ENCODE data around the gene SLC16A8.
"Not testable (repeated sequence)": the region's sequence is repeated elsewhere in the genome, so short reads cannot be mapped to it uniquely, and the experiment has no call there.

Gene SLC16A8

DNA sequence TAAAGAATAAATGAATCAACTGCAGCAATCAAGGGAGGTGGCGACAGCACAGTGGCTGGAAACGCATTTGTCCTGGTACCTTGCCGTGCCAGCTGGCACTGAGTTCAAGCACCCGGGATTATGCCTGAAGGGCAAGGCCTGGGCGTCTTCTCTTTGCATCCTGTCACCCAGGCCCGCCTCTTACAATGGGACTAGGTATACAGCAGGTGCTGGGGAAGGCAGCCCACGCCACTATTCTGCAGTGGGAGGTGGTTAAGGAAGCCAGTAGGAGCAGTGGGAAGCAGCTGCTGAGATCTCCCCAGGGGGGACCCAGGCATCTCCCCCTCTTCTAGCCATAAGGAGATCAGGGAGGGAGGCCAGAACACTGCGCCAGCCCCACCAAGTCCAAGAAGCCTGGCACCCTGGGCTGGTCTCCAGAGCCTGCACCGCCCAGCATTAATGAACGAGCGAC lies 41.8 kb upstream of the SLC16A8 start:
- H3K4me1 ChIP-seq (ENCODE audit: control insufficient read depth in 5 of 5, insufficient read depth in 5 of 5, low read length in 5 of 5) = peaks cover 0 to 5% (median under 1%) of the 10 kb centered on the region in 5 donors
- H3K36me3 ChIP-seq (ENCODE audit: control insufficient read depth in 5 of 5, insufficient read depth in 5 of 5, low read length in 5 of 5) = peaks cover 0 to 60% (median 51%) of the 10 kb centered on the region in 5 donors
- H3K9ac ChIP-seq (ENCODE audit: low read length in 5 of 5) = no peak overlapping the region
- no peak overlapping the region for H3K4me3 ChIP-seq (ENCODE audit: low read depth in 1 of 5, low read length in 5 of 5)
- no peaks in the 10 kb centered on the region for H3K27me3 ChIP-seq (ENCODE audit: control insufficient read depth in 5 of 5, insufficient read depth in 4 of 5, low read length in 5 of 5)
- H3K27ac ChIP-seq (ENCODE audit: low read depth, low read length) = no peak overlapping the region
- H3K9me3 ChIP-seq (ENCODE audit: control insufficient read depth in 5 of 5, low read length in 5 of 5) = no peaks in the 10 kb centered on the region

DNA sequence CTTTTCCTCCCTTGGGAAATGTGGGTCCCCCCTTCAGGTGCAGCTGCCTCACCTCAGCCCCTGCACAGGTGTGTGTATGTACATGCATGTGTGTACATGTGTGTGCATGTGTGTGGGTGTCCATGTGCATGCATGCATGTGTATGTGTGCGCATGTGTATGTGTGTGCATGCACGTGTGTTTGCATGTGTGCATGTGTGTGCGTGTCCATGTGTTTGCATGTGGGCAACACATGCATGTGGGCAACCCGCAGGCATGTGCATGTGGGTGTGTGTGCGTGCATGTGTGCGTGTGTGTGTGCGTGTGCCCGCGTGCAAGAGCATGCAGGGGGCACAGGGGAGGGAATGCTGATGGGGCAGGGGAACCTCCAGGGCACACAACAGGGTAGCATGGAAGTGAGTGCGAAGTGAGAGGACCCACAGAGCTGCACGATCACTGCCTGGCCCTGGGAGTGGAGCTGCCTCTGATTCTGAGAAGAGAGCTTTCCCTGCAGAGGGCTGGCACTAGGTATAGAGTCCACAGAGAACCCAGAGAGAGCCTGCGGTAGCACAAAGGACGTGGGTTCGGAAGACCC lies 41.1 kb upstream of the SLC16A8 start:
- Histone ChIP-seq H3K27ac (ENCODE audit: low read depth, low read length) (no peak overlapping the region), H3K36me3 (ENCODE audit: control insufficient read depth in 5 of 5, insufficient read depth in 5 of 5, low read length in 5 of 5) (peaks cover 0 to 60% (median 53%) of the 10 kb centered on the region in 5 donors), H3K4me3 (ENCODE audit: low read depth in 1 of 5, low read length in 5 of 5) (no peak overlapping the region), H3K4me1 (ENCODE audit: control insufficient read depth in 5 of 5, insufficient read depth in 5 of 5, low read length in 5 of 5) (peaks cover 0 to 5% (median 0%) of the 10 kb centered on the region in 5 donors), H3K27me3 (ENCODE audit: control insufficient read depth in 5 of 5, insufficient read depth in 4 of 5, low read length in 5 of 5) (no peaks in the 10 kb centered on the region), H3K9ac (ENCODE audit: low read length in 5 of 5) (no peak overlapping the region), H3K9me3 (ENCODE audit: control insufficient read depth in 5 of 5, low read length in 5 of 5) (no peaks in the 10 kb centered on the region)

DNA sequence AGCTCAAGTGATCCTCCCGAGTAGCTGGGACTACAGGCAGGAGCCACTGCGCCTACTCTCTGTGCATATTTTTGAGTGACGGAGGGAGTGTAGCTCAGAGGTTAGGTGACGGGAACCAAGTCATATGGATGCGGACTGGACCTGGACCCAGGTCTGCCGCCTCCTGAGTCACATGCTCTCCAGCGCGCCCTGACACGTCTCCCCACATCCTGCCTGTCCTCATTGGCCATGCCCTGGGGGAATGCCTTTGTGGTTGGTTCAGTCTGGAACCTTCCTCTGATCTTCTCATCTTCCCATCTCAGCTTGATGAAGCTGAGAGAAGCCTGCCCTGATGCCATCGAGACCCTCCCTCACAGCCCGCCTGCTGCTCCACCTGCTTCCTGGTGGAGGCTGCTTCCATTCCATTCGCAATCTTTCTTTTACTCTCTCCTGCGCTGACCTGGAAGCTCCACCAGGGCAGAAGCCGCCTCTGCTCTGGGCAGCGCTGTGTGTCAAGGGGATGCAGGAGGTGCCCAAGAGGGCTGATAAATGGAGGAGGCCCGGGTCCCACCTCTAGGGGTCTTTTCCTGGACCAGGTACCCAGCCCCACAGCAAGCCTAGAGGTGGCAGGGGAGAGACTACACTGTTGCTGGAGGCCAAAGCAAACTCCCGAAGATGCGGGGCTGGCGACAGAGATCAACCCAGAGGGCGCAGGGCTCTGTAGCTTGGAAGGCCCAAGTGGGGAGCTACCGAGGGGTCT lies 40.4 kb upstream of the SLC16A8 start:
- Histone ChIP-seq H3K4me3 (ENCODE audit: low read depth in 1 of 5, low read length in 5 of 5) (no peak overlapping the region), H3K27me3 (ENCODE audit: control insufficient read depth in 5 of 5, insufficient read depth in 4 of 5, low read length in 5 of 5) (no peaks in the 10 kb centered on the region), H3K9ac (ENCODE audit: low read length in 5 of 5) (no peak overlapping the region), H3K27ac (ENCODE audit: low read depth, low read length) (no peak overlapping the region), H3K36me3 (ENCODE audit: control insufficient read depth in 5 of 5, insufficient read depth in 5 of 5, low read length in 5 of 5) (peaks cover 0 to 54% (median 48%) of the 10 kb centered on the region in 5 donors), H3K9me3 (ENCODE audit: control insufficient read depth in 5 of 5, low read length in 5 of 5) (no peaks in the 10 kb centered on the region), H3K4me1 (ENCODE audit: control insufficient read depth in 5 of 5, insufficient read depth in 5 of 5, low read length in 5 of 5) (peaks cover 0 to 5% (median 0%) of the 10 kb centered on the region in 5 donors)

DNA sequence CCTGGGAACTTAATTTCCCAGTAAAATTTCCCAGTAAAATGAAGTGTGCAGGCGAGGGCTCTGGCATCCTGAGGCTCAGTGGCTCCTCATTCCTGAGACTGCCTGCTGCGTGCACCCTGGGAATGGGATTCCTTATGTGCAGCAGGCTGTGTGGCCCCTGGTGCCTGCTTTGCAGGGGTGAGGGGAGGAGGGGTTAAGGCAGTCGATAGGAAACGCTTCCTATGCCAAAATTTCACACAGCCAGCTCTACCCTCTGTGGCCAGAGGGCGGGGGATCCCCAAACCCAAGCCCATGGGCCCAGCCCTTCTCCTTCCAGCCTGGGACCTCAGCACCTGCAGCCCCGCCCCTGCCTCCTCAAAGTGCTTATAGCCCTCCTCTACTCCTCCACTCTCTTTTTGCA lies 38.6 kb upstream of the SLC16A8 start:
- Histone ChIP-seq H3K9ac (ENCODE audit: low read length in 5 of 5) (no peak overlapping the region), H3K9me3 (ENCODE audit: control insufficient read depth in 5 of 5, low read length in 5 of 5) (no peaks in the 10 kb centered on the region), H3K27ac (ENCODE audit: low read depth, low read length) (no peak overlapping the region), H3K4me3 (ENCODE audit: low read depth in 1 of 5, low read length in 5 of 5) (no peak overlapping the region), H3K27me3 (ENCODE audit: control insufficient read depth in 5 of 5, insufficient read depth in 4 of 5, low read length in 5 of 5) (no peaks in the 10 kb centered on the region), H3K36me3 (ENCODE audit: control insufficient read depth in 5 of 5, insufficient read depth in 5 of 5, low read length in 5 of 5) (peaks cover 3 to 39% (median 36%) of the 10 kb centered on the region in 5 donors), H3K4me1 (ENCODE audit: control insufficient read depth in 5 of 5, insufficient read depth in 5 of 5, low read length in 5 of 5) (peaks cover 0 to under 1% (median 0%) of the 10 kb centered on the region in 5 donors)

DNA sequence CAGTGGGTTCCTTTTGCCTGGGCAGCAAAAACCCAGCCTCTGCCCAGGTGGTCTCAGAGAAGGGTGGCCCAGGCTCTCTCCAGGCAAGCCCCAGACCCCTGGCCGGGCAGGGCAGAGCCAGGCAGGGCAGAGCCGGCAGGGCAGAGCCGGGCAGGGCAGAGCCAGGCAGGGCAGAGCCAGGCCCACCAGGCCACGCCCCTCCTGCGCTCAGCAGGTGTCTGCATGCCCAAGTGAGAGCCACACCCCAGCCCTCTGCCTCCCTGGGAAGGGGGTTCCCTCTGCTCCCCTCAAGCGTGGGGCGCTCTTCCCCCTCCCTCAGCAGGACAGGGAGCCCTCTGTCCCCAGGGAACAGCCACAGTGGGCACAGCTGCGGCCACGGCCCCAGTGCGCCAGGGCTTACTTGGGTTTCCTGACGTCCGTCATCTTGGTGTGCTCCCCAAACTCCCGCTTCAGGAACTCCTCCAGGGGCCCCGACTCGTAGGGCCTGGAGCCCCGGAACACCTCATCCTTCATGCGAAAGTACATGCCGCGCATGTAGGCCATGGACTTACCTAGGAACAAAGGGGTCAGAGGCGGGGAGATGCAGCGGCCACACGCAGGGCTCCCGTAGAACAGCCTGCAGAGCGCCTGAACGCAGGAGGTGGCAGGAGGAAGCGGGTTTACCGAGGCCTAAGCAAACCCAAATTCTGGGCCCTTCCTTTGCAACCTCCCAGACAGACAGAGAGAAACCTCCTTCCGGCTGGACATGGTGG lies 36.6 kb upstream of the SLC16A8 start:
- Histone ChIP-seq H3K9me3 (ENCODE audit: control insufficient read depth in 5 of 5, low read length in 5 of 5) (no peaks in the 10 kb centered on the region), H3K27me3 (ENCODE audit: control insufficient read depth in 5 of 5, insufficient read depth in 4 of 5, low read length in 5 of 5) (no peaks in the 10 kb centered on the region), H3K9ac (ENCODE audit: low read length in 5 of 5) (no peak overlapping the region)

DNA sequence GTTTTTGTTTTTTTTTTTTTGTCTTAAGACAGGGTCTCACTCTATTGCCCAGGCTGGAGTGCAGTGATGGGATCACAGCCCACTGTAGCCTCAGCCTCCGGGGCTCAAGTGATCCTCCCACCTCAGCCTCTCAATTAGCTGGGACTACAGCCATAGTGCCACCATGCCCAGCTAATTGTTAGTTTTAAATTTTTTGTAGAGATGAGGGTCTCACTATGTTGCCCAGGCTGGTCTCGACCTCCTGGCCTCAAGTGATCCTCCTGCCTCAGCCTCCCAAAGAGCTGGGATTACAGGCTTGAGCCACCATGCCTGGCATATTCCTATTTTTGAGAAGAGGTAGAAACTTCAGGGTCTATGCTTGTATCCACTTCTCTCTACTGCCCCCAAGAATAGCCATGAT lies 34.8 kb upstream of the SLC16A8 start:
- not testable (repeated sequence) for H3K4me1 ChIP-seq (ENCODE audit: control insufficient read depth in 5 of 5, insufficient read depth in 5 of 5, low read length in 5 of 5); H3K27ac ChIP-seq (ENCODE audit: low read depth, low read length); H3K9ac ChIP-seq (ENCODE audit: low read length in 5 of 5); H3K9me3 ChIP-seq (ENCODE audit: control insufficient read depth in 5 of 5, low read length in 5 of 5); H3K4me3 ChIP-seq (ENCODE audit: low read depth in 1 of 5, low read length in 5 of 5); H3K27me3 ChIP-seq (ENCODE audit: control insufficient read depth in 5 of 5, insufficient read depth in 4 of 5, low read length in 5 of 5)
- H3K36me3 ChIP-seq (ENCODE audit: control insufficient read depth in 5 of 5, insufficient read depth in 5 of 5, low read length in 5 of 5) = peaks cover 3 to 19% (median 12%) of the 10 kb centered on the region in 5 donors

More for the DNA sequence above, 36.6 kb upstream of the SLC16A8 start:
- peaks cover 3 to 24% (median 17%) of the 10 kb centered on the region in 5 donors for H3K36me3 ChIP-seq (ENCODE audit: control insufficient read depth in 5 of 5, insufficient read depth in 5 of 5, low read length in 5 of 5)
- no peak overlapping the region for H3K4me3 ChIP-seq (ENCODE audit: low read depth in 1 of 5, low read length in 5 of 5)
- H3K27ac ChIP-seq (ENCODE audit: low read depth, low read length) = no peak overlapping the region
- H3K4me1 ChIP-seq (ENCODE audit: control insufficient read depth in 5 of 5, insufficient read depth in 5 of 5, low read length in 5 of 5) = no peaks in the 10 kb centered on the region

DNA sequence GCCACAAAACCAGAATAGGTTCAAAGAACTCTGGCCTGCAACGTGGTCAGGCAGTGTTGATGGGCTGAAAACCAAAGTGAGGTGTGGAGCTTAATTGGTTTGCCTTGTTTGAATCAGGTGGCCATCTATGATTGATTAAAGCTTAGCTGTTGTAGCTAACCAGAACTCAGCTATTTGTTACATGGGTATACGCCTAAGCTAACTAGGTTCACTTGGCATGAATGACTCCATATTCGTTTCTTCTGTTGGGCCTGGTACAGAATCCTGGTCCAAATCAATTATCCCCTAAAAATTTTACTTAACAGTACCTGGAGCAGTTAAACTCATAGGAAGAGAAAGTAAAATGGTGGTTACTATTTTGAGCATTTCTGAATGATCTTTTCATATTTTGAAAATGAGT lies 34.2 kb upstream of the SLC16A8 start:
- Histone ChIP-seq H3K27ac (ENCODE audit: low read depth, low read length) (no peak overlapping the region), H3K9me3 (ENCODE audit: control insufficient read depth in 5 of 5, low read length in 5 of 5) (no peaks in the 10 kb centered on the region), H3K27me3 (ENCODE audit: control insufficient read depth in 5 of 5, insufficient read depth in 4 of 5, low read length in 5 of 5) (no peaks in the 10 kb centered on the region), H3K4me3 (ENCODE audit: low read depth in 1 of 5, low read length in 5 of 5) (no peak overlapping the region), H3K9ac (ENCODE audit: low read length in 5 of 5) (no peak overlapping the region), H3K36me3 (ENCODE audit: control insufficient read depth in 5 of 5, insufficient read depth in 5 of 5, low read length in 5 of 5) (peaks cover 3 to 19% (median 12%) of the 10 kb centered on the region in 5 donors), H3K4me1 (ENCODE audit: control insufficient read depth in 5 of 5, insufficient read depth in 5 of 5, low read length in 5 of 5) (peaks cover 0 to 8% (median 6%) of the 10 kb centered on the region in 5 donors)

DNA sequence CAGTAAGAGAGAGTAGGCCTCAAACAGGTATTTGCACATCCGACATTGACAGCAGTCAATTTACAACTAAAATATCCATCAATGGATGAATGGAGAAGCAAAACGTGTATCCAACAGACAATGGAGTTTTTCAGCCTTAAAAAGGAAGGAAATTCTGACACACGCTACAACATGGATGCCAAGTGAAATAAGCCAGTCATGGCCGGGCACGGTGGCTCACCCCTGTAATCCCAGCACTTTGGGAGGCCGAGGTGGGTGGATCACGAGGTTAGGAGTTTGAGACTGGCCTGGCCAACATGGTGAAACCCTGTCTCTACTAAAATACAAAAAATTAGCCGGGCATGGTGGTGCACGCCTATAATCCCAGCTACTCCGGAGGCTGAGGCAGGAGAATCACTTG lies 33.6 kb upstream of the SLC16A8 start:
- H3K27ac ChIP-seq (ENCODE audit: low read depth, low read length); H3K4me3 ChIP-seq (ENCODE audit: low read depth in 1 of 5, low read length in 5 of 5); H3K27me3 ChIP-seq (ENCODE audit: control insufficient read depth in 5 of 5, insufficient read depth in 4 of 5, low read length in 5 of 5); H3K4me1 ChIP-seq (ENCODE audit: control insufficient read depth in 5 of 5, insufficient read depth in 5 of 5, low read length in 5 of 5); H3K9me3 ChIP-seq (ENCODE audit: control insufficient read depth in 5 of 5, low read length in 5 of 5); H3K9ac ChIP-seq (ENCODE audit: low read length in 5 of 5): not testable (repeated sequence)
- peaks cover 3 to 22% (median 12%) of the 10 kb centered on the region in 5 donors for H3K36me3 ChIP-seq (ENCODE audit: control insufficient read depth in 5 of 5, insufficient read depth in 5 of 5, low read length in 5 of 5)

DNA sequence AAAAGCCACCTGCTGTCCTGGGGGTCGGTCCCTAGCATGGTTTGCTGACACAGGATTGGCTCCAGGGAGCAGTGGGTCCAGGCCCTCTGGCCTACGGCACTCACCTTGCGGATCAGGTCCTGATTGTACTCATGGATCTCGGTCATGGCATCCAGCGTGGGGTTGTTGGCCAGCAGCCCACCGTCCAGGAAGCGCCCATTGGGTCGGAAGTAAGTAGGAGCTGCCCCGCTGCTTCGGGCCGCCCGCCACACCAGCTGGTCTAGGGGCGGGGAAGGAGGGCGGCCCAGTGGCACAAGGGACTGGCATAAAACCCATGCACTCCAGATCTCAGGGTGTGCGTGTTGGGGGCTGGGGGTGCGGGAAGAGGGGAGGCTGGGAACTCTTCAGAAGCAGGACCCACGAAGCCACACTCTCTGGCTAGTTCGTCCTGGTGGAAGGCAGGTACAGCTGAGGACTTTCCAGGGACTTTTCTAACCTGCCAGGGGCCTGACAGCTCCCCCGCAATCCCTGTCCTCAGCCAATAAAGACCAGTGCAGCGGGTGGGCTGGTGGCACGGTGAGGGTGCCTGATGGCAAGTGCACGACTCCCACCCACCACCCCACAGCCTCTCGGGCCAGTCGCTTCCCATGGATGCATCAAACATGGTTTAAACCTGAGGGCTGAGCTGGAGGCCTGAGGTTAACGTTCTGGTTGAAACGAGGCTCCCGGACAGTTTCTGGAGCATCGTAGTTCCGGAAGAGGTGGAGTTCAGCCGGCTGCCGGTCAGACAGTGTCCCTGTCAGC lies 31.6 kb upstream of the SLC16A8 start:
- no peak overlapping the region for H3K4me3 ChIP-seq (ENCODE audit: low read depth in 1 of 5, low read length in 5 of 5)
- no peak overlapping the region for H3K9ac ChIP-seq (ENCODE audit: low read length in 5 of 5)
- H3K4me1 ChIP-seq (ENCODE audit: control insufficient read depth in 5 of 5, insufficient read depth in 5 of 5, low read length in 5 of 5) = peaks cover 0 to 19% (median 12%) of the 10 kb centered on the region in 5 donors
- H3K9me3 ChIP-seq (ENCODE audit: control insufficient read depth in 5 of 5, low read length in 5 of 5) = no peaks in the 10 kb centered on the region
- H3K27ac ChIP-seq (ENCODE audit: low read depth, low read length) = no peak overlapping the region
- H3K27me3 ChIP-seq (ENCODE audit: control insufficient read depth in 5 of 5, insufficient read depth in 4 of 5, low read length in 5 of 5) = no peaks in the 10 kb centered on the region
- H3K36me3 ChIP-seq (ENCODE audit: control insufficient read depth in 5 of 5, insufficient read depth in 5 of 5, low read length in 5 of 5) = peaks cover 3 to 25% (median 11%) of the 10 kb centered on the region in 5 donors

Measured in subcutaneous abdominal adipose tissue (tissue), 5 donors.